ENCODE data around the gene ZBTB45. TPM values are rescaled to one million over a fixed set of nuclear protein-coding genes. Genes with fewer than 3 reads are reported as not detected.

The ZBTB45 gene
- total and polyA plus RNA-seq, 10 of the 15 experiments (the other 5 are each of a cell fraction or from before 2014, with no cell fraction given), result 0.29 to 17.2 (median 4.2) TPM

DNA sequence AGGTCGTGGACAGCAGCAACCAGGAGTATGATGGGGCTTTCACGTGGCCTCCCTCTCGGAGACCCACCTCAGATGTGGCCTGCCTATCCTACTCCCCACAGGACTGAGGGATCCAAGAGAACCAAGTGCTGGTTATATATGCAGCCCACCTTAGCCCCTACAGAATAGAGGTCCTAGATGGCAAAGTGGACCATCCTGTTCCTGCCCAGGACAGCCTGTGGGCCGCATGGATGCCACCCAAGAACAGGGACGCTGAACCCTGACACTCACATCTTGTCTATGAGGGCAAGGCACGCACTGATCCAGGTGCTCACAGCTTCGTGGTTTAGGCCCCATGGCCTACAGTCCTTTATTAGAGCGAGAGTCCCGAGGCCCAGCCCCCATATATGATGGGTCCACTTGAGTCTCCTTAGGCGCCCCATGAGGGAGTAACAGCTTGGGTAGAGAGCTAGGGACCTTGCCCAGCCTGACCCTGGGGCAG is 6.4 kb downstream of the ZBTB45 start (continued):
- TF ChIP-seq SIX5 (IDR thresholded peaks at IDR 0.05; ENCODE audit: low read depth, low read length, severe bottlenecking), result no peak

DNA sequence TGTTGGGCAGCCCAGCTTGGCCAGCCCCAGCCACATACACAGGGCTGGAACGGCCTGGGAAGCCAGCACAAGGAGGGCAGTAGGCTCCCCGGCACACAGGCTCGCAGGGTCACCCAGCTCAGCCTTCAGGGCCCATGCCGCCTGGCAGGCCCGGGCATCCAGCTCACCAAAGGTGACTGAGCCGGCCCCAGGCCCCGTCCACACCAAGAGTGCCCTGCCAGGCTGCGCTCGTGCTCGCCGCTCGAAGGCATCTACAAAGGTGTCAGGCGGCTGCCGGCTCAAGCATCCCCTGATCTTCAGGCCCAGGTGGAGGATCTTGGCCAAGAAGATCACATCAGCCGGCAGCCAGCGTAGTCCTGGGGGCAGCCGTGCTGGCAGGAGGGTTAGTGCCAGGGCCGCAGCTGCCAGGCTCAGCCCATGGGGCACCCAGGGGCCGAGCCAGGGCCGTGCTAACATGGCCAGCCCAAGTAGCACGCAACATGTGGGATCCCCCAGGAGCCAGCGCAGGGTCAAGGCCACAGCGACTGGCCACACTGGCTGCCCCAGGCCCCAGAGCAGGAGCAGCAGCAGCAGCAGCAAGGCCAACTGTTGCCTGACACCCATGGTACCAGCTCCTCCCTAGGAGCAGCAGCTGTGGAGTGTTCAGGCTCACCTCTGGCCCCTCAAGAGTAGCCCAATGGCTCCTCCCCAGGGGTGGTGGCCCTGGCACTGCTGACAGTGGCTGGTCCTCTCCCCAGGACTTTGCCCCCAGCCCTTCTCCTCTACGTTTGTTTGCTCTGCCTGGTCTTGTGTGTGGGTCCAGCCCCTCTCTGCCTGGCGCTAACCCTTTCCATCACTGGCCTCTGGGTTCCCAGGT is 8.0 kb downstream of the ZBTB45 start, which contains the start of gene SLC27A5:
Gene SLC27A5, minus strand, starts transcription at position 640 of the 856 bp plus-strand sequence. Its CDS starts 37 bp downstream, at position 603.
- SMC1A ChIA-PET (ENCODE audit: uncharacterized antibody, unreplicated experiment), result interaction anchor here (0.8 kb wide), 1 partner anchor 12 kb away, joined by 3 read pairs; no protein-coding TSS in a partner anchor
- POLR2A ChIA-PET, result interaction anchor here (0.6 kb wide), 1 partner anchor 26 kb away, joined by 4 read pairs; no protein-coding TSS in a partner anchor
- Histone ChIP-seq H3K27ac (ENCODE audit: control insufficient read depth, insufficient read depth) (no peak within 1 kb of the TSS), H3K27me3 (replicated peaks in 1 of 2; ENCODE audit: control insufficient read depth in 2 of 2, insufficient read depth in 2 of 2, low read length in 1 of 2) (no peaks in the 10 kb centered on the region), H2AFZ (ENCODE audit: control insufficient read depth, low read depth, low read length) (no peak within 1 kb of the TSS), H3K9me3 (replicated peaks; ENCODE audit: control insufficient read depth, insufficient read depth, low read length) (no peaks in the 10 kb centered on the region; the same call in 2 of the 3 replicates), H3K4me3 (no peak within 1 kb of the TSS), H3K79me2 (ENCODE audit: control insufficient read depth, insufficient read depth, low read length) (peaks cover 15% of the 10 kb centered on the region), H3K36me3 (ENCODE audit: control insufficient read depth in 2 of 2, insufficient read depth in 2 of 2, low read length in 1 of 2) (peaks cover 0 to 5% of the 10 kb centered on the region in 2 experiments; a peak in 3 of 4 replicates), H4K20me1 (ENCODE audit: control insufficient read depth, insufficient read depth) (no peaks in the 10 kb centered on the region), H3K9ac (ENCODE audit: control insufficient read depth, insufficient read depth, low read length) (no peak within 1 kb of the TSS), H3K4me1 (ENCODE audit: control insufficient read depth, insufficient read depth, low read length) (peaks cover 14% of the 10 kb centered on the region), H3K4me2 (ENCODE audit: control insufficient read depth, insufficient read depth) (no peak within 1 kb of the TSS)
- TF ChIP-seq MYC (IDR thresholded peaks at IDR 0.05; ENCODE audit: insufficient read depth, insufficient read length, insufficient replicate concordance, low read length, severe bottlenecking), result no peak
- TF ChIP-seq POLR2A (IDR thresholded peaks at IDR 0.05; ENCODE audit: low read depth, low read length), result peak; percentile 55; the same call in 1 of the 2 replicates
- no peak for TF ChIP-seq YY1 (IDR thresholded peaks at IDR 0.05; ENCODE audit: low read depth, low read length)
- TF ChIP-seq HDAC6 (IDR thresholded peaks at IDR 0.05; ENCODE audit: unreplicated experiment), result no peak
- in situ Hi-C loops (cut with MboI), result no loop called here
- ATAC-seq (no peak), FAIRE-seq (no peak), DNase-seq (ENCODE audit: low read depth, low spot score) (no peak)
- BruUV-seq (replicated peaks), result no TSS peak
- CTCF ChIA-PET, result interaction anchor here (0.7 to 1.5 kb wide), 2 partner anchors 8 to 66 kb away, joined by 3 to 5 read pairs; partner anchors contain the start of gene ZBTB45
- WGBS (ENCODE audit: insufficient coverage, insufficient replicate concordance, low lambda C conversion rate, missing lambda C conversion rate), result 83% methylated on average over 25 of the region's 25 CpGs
- intact Hi-C loops (cut with micrococcal nuclease; ENCODE audit: unreplicated experiment), result no loop called here
- RAD21 ChIA-PET (ENCODE audit: unreplicated experiment), result no interaction called here

Data from GM12878 (cell line).